Ramos (cell line): ENCODE results near the gene OTUD1.

Source experiments
- in situ Hi-C: fragments of 300-500 bp; cut with MboI; formaldehyde crosslinking; loops from one replicate; pipeline ENCODE4 v1.14.3; 2022; ENCODE audit warnings: low sequenced_read_pairs; ENCODE audit not compliant: unreplicated experiment

OTUD1 gene

GRCh38 chr10:23419655-23420329 lies 19.1 kb upstream of the OTUD1 start:
- in situ Hi-C loops: no loop called here

DNA sequence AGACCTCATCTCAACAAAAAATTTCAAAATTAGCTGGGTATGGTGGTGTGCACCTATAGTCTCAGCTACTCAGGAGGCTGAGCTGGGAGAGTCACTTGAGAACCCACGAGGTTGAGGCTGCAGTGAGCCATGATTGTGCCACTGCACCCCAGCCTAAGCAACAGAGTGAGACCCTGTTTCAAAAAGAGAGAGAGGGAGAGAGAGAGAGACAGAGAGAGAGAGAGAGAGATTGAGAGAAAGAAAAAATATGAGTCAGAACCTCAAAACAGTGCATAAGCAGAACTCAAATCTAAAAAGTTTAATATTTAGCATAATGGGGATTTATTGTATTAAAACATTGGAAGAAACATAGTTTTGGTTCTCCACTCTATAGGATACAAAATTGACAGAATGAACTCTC lies 17.5 kb upstream of the OTUD1 start:
- in situ Hi-C loops: no loop called here

GRCh38 chr10:23422003-23422411 lies 16.9 kb upstream of the OTUD1 start:
- in situ Hi-C loops: no loop called here

- in situ Hi-C loops: no loop called here
Measured at GRCh38 chr10:23432166-23432565, 6.7 kb upstream of the OTUD1 start.

DNA sequence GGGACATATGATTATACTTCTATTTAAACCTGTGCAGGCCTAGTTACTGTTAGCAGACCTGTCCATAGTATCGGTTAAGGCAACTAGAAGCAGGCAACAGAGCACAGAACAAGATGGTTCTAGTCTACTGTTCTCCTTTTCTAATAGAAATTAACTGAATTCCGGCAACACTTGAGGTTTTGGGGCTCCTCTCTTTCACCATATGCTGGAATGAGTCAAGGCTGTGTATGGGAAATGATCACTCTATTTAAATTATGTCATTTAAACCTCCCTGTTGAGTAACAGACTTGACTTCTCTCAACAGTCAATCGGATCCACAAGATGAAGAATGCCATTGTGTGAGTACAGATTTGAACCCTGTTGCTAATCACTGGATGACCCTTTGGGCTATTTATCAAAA lies 6.2 kb upstream of the OTUD1 start:
- in situ Hi-C loops: no loop called here

GRCh38 chr10:23433701-23434100 lies 5.2 kb upstream of the OTUD1 start:
- in situ Hi-C loops: no loop called here

DNA sequence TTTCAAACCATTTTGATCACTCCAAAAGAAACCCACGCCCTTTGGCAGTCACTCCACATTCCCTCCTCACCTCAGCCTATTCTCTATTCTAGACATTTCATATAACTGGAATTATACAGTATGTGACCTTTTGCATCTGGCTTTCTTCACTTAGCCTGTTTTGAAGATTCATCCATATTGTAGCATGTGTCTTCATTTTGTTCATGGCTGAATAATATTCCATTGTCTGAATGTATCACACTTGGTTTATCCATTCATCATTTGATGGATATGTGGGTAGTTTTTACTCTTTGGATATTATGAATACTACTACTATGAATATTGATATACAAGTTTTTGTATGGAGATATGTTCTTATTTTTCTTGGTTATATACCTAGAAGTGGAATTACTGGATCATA lies 3.5 kb upstream of the OTUD1 start:
- in situ Hi-C loops: no loop called here

- in situ Hi-C loops: no loop called here
Measured at GRCh38 chr10:23436983-23437382, 1.9 kb upstream of the OTUD1 start.

GRCh38 chr10:23437963-23438546 lies 820 bp upstream of the OTUD1 start:
- in situ Hi-C loops: no loop called here

DNA sequence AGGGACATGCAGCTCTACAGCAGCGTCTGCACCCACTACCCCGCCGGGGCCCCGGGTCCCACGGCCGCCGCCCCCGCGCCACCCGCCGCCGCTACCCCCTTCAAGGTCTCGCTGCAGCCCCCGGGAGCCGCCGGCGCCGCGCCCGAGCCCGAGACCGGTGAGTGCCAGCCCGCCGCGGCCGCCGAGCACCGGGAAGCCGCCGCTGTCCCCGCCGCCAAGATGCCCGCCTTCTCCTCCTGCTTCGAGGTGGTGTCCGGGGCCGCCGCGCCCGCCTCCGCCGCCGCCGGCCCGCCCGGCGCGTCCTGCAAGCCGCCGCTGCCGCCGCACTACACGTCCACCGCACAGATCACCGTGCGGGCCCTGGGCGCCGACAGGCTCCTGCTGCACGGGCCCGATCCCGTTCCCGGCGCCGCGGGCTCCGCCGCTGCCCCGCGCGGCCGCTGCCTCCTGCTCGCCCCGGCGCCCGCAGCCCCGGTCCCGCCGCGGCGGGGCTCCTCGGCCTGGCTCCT lies 631 bp downstream of the OTUD1 start:
- in situ Hi-C loops: no loop called here

DNA sequence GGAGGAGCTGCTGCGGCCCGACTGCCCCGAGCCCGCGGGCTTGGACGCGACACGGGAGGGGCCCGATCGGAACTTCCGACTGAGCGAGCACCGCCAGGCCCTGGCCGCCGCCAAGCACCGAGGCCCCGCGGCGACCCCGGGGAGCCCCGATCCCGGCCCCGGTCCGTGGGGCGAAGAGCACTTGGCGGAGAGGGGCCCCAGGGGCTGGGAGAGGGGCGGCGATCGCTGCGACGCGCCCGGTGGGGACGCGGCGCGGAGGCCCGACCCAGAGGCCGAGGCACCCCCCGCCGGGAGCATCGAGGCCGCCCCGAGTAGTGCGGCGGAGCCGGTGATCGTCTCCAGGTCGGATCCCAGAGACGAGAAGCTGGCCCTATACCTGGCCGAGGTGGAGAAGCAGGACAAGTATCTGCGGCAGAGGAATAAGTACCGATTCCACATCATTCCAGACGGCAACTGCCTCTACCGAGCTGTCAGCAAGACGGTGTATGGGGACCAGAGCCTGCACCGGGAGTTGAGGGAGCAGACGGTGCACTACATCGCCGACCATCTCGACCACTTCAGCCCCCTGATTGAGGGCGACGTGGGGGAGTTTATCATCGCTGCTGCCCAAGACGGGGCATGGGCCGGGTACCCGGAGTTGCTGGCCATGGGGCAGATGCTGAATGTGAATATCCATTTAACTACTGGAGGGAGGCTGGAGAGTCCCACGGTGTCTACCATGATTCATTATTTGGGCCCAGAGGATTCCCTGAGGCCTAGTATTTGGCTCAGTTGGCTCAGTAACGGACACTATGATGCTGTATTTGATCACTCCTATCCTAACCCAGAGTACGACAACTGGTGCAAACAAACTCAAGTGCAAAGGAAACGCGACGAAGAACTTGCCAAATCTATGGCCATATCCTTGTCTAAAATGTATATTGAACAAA lies 1.4 kb downstream of the OTUD1 start:
- in situ Hi-C loops: no loop called here

DNA sequence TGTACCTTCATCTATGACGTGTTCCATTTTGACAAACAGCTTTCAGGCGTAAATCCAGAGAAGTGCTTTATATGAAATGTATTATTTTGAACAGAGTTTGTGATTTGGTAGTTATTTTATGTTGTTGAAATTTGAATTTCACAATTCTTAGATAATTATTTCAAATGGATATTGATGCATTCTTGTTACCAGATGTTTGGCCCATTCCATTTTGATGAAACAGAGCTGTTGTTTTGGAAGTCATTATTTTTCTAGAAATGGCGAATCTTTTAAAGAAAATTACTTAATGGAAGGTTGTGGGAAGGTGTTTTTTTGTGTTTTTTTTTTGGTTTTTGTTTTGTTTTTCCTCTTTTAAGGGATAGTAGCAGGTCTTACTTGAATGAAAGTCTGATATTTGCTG lies 2.4 kb downstream of the OTUD1 start:
- in situ Hi-C loops: no loop called here

DNA sequence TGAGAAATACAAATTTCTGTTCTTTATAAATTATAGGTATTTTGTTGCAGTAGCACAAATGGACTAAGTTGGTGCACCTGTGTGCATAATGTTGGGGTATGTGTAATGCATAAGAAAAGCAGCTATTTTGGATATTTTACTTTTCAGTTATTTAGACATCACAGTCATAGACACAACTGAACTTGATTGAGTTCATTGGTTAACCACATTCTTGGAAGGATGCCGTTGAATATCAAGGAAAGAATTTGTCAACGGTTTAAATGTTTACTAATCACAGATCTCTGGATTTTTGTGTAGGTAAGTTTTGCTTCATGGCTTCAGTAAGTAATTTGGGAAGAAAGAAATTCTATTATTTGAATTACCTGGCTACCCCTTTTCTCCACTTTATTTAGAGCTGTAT lies 4.1 kb downstream of the OTUD1 start:
- in situ Hi-C loops: no loop called here

DNA sequence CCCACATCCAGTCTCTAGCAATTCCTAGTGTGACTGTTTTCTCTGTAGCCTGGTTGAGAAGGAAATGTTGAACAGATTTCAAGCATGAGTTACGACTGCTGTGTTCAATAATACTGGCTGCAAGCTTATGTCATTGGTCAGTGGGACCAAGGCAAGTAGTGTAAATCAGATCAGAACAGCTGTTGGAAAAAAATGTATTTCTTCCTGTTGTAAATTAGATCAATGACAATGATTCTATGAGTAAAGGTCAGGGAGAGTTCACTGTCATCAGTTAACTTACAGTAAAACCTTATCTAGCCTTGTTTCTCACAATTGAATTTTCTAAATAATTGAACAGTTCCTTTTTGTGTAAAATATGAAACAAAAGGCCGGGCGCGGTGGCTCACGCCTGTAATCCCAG lies 6.7 kb downstream of the OTUD1 start:
- in situ Hi-C loops: no loop called here

- in situ Hi-C loops: no loop called here
Measured at GRCh38 chr10:23448323-23448722, 9.4 kb downstream of the OTUD1 start.

DNA sequence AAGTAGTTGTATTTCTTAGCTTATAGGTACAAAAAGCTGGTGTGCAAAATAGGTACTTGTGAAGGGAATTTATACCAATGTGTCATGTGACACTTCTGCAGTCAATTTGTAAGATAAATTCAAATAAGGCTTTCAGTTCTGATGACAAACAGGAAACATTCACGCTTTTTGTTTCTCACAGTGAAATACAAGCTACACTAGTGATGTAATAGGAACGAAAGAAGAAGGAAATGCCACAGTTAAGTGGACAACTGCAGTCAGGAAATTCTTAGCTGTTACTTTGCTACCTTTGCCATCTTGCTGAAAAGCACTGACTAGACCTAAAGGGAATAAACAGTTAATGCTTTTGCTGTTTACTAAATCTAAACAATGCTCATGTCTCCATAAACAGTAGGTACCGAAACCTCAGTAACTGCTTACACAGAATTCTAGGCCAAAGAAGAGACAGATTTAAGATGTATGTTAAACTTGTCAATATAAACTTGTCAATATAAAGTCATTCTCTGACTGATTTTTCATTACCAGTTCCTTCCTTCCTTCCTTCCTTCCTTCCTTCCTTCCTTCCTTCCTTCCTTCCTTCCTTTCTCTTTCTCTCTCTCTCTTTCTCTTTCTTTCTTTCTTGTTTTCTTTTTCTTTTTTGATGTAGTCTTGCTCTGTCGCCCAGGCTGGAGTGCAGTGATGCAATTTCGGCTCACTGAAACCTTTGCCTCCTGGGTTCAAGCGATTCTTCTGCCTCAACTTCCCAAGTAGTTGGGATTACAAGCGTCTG lies 10.1 kb downstream of the OTUD1 start:
- in situ Hi-C loops: no loop called here

DNA sequence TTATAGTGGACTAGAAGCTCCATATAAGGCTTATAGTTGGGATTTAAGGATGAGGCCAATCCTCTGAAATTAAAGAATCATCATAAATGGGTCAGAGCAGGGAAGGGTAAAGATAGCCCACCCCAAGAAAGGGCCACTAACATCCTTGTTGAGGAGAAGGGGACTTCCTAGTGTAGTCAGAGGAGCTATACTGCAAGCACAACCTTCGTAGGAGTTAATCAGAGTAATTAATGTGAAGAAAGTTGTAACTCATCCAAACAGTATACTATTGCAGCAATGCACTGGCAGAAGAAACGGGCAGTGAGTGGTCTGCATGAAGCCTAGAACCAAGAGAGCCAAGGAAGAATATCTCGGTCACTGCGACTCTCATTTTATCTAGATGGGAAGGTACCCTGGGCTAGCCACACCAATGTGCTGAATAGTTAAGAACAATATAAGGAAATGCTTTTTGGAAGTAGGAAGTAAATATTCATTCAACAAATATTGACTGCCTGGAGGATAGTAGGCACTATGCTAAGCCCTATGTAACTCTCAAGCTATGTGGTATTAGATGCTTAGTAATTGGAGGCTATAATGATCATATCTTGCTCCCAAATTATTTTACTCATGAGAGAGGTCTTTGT lies 13.3 kb downstream of the OTUD1 start:
- in situ Hi-C loops: no loop called here

- in situ Hi-C loops: no loop called here
Measured at GRCh38 chr10:23453465-23453864, 14.6 kb downstream of the OTUD1 start.

DNA sequence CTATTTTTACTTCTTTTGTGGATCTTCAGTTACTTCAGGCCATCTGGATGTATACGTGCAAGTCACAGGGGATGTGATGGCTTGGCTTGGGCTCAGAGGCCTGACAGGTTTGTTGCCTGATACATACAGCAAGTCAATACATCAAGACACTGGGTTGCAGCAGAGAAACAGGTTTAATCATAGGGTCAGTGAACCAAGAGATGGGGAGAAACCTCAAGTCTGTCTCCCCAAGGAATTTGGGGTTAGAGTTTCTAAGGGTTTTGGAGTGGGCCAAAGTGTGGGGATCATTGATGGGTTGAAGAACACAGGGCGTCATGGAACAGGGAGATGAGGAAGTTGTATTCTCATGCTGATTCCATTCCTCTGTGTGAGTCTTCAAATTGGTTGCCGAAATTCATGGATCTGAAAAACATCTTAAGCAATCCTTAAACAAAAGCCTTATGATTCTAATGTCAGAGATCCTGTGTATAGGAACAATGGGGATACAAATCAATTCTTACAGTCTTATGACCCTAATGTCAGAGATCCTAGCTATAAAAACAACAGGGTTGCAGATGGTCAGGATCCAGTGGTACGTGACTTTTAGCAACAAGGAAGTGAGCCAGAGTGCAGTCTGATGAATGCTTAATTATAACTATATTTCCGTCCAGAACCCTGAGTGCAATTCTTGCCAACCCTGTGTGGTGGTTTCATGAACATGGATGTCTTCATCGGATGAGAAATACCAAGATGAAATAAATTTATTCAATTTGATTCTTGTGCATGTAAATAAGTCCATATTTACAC lies 18.9 kb downstream of the OTUD1 start:
- in situ Hi-C loops: no loop called here
